Caco-2 (cell line): ENCODE measurements around the gene SCAF11. TPM values are rescaled to one million over a fixed set of nuclear protein-coding genes. Genes with fewer than 3 reads are reported as not detected.

Experiments used
- BruUV-seq: library from RNA; stranded (reverse); fragments of 400-500 nt; replicated peaks from 2 replicates; lab custom pipeline; 2021; lab: Mats Ljungman, UMichigan
- CTCF ChIA-PET: fragments of 300-600 bp; sonication (Branson Sonifier 250); formaldehyde crosslinking; loops from one replicate; lab custom pipeline; 2022; ENCODE audit warnings: antibody characterized with exemption; lab: Charles Lee
- POLR2A ChIA-PET: fragments of 300-600 bp; sonication (Branson Sonifier 250); formaldehyde crosslinking; loops from one replicate; lab custom pipeline; 2022; ENCODE audit warnings: antibody characterized with exemption; lab: Charles Lee
- DNase-seq, 2 experiments: peaks; one replicate each; pipeline versions ENCODE4 v3.0.0 to v3.0.0-alpha.2; 2020 to 2022
- H3K27me3 ChIP-seq: replicated peaks from 2 replicates; pipeline ENCODE4 v1.6.0; 2011; ENCODE audit warnings: low read length; ENCODE audit not compliant: control insufficient read depth, insufficient read depth
- H3K36me3 ChIP-seq: 2 replicates; pipeline ENCODE4 v1.5.1; 2011; ENCODE audit warnings: low read length; ENCODE audit not compliant: control insufficient read depth, insufficient read depth
- H3K4me1 ChIP-seq: fragments of 250-450 bp; sonication (Bioruptor Pico); 2 replicates; pipeline ENCODE4 v1.5.1; 2020; ENCODE audit warnings: mild to moderate bottlenecking
- H3K4me3 ChIP-seq: 2 replicates; pipeline ENCODE4 v1.5.1; 2011; ENCODE audit warnings: low read depth, mild to moderate bottlenecking, control low read depth, low read length
- H3K9me3 ChIP-seq: fragments of 250-450 bp; sonication (Bioruptor Pico); 2 replicates; pipeline ENCODE4 v1.5.1; 2020; ENCODE audit warnings: mild to moderate bottlenecking, moderate library complexity
- H3K27ac Mint-ChIP-seq: one replicate; pipeline ENCODE4 v1.8.0; 2022; ENCODE audit warnings: mixed read lengths; ENCODE audit not compliant: unreplicated experiment
- H3K27me3 Mint-ChIP-seq: one replicate; pipeline ENCODE4 v1.8.0; 2022; ENCODE audit warnings: mixed read lengths; ENCODE audit not compliant: insufficient read depth, unreplicated experiment
- H3K36me3 Mint-ChIP-seq: one replicate; pipeline ENCODE4 v1.8.0; 2022; ENCODE audit warnings: mild to moderate bottlenecking, mixed read lengths; ENCODE audit not compliant: insufficient read depth, unreplicated experiment
- H3K4me1 Mint-ChIP-seq: one replicate; pipeline ENCODE4 v1.8.0; 2022; ENCODE audit warnings: low read depth, mixed read lengths; ENCODE audit not compliant: unreplicated experiment
- H3K4me3 Mint-ChIP-seq: one replicate; pipeline ENCODE4 v1.8.0; 2022; ENCODE audit warnings: mild to moderate bottlenecking, moderate library complexity, mixed read lengths; ENCODE audit not compliant: unreplicated experiment
- H3K9me3 Mint-ChIP-seq: one replicate; pipeline ENCODE4 v1.8.0; 2022; ENCODE audit warnings: mixed read lengths; ENCODE audit not compliant: unreplicated experiment
- intact Hi-C: fragments of 100-400 bp; cut with micrococcal nuclease; formaldehyde crosslinking; loops from one replicate; pipeline ENCODE4 v1.10.0; 2022; ENCODE audit not compliant: unreplicated experiment
- total RNA-seq: library from RNA; stranded (reverse); gene quantifications from 2 replicates; pipeline ENCODE4 v1.2.3, GENCODE V29; 2022
- TF ChIP-seq, protein P1 (sequence below), 2 experiments: fragments of 200-600 bp in 1 of 2; IDR thresholded peaks; 1 replicate in 1 of 2; 2 replicates in 1 of 2; pipeline versions ENCODE4 v1.5.1 to v1.8.0; 2011 to 2022; ENCODE audit warnings: antibody characterized with exemption in 1 of 2, control low read depth in 1 of 2, inconsistent platforms in 1 of 2, low read depth in 1 of 2, low read length in 1 of 2, mild to moderate bottlenecking in 1 of 2, moderate library complexity in 1 of 2; ENCODE audit not compliant: insufficient read depth in 1 of 2, severe bottlenecking in 1 of 2, unreplicated experiment in 1 of 2

SCAF11 gene
- total RNA-seq, 1 experiment from 2014 or later, result 292 TPM

GRCh38 chr12:45909041-45909713 lies 81.2 kb downstream of the SCAF11 start:
- no peaks in the 10 kb centered on the region for H3K9me3 ChIP-seq
- DNase-seq, result no peak
- Mint-ChIP-seq H3K4me3 (no peak overlapping the region), H3K27ac (no peak overlapping the region), H3K4me1 (peaks cover 7% of the 10 kb centered on the region), H3K9me3 (no peaks in the 10 kb centered on the region), H3K27me3 (no peaks in the 10 kb centered on the region), H3K36me3 (peaks cover 60% of the 10 kb centered on the region)
- TF ChIP-seq, protein P1, sequence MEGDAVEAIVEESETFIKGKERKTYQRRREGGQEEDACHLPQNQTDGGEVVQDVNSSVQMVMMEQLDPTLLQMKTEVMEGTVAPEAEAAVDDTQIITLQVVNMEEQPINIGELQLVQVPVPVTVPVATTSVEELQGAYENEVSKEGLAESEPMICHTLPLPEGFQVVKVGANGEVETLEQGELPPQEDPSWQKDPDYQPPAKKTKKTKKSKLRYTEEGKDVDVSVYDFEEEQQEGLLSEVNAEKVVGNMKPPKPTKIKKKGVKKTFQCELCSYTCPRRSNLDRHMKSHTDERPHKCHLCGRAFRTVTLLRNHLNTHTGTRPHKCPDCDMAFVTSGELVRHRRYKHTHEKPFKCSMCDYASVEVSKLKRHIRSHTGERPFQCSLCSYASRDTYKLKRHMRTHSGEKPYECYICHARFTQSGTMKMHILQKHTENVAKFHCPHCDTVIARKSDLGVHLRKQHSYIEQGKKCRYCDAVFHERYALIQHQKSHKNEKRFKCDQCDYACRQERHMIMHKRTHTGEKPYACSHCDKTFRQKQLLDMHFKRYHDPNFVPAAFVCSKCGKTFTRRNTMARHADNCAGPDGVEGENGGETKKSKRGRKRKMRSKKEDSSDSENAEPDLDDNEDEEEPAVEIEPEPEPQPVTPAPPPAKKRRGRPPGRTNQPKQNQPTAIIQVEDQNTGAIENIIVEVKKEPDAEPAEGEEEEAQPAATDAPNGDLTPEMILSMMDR (IDR thresholded peaks at IDR 0.05; ENCODE audit: insufficient read depth in 1 of 2, low read depth in 1 of 2, low read length in 1 of 2, severe bottlenecking in 1 of 2, unreplicated experiment in 1 of 2), result no peak
- POLR2A ChIA-PET, result no interaction called here
- CTCF ChIA-PET, result no interaction called here
- intact Hi-C loops, result loop anchor here (5.0 kb wide), 1 partner anchor 147 kb away; no protein-coding TSS in a partner anchor
- no TSS peak for BruUV-seq
- H3K36me3 ChIP-seq, result no peaks in the 10 kb centered on the region
- no peak overlapping the region for H3K4me3 ChIP-seq
- no peaks in the 10 kb centered on the region for H3K27me3 ChIP-seq
- no peaks in the 10 kb centered on the region for H3K4me1 ChIP-seq

DNA sequence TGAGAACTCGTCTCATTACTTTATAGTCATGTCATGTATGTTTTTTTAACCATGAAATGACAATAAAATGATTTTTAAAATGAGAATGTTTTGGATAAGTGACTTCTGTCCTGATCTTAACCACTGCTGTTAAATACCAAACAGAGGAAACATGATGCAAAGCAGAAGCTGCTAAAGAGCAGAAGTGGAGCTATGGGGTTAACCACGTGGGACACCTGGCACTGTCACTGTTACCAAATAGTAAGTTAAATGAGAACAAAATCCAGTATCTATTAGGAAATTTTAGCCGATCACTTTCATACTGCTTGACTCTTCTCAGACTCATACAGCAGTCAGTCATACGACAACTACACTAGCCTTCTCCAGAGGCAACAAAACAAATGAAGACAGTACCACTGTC lies 82.4 kb downstream of the SCAF11 start:
- H3K4me1 Mint-ChIP-seq, result peaks cover 7% of the 10 kb centered on the region
- ChIA-PET POLR2A (no interaction called here), CTCF (no interaction called here)
- H3K36me3 Mint-ChIP-seq, result peaks cover 54% of the 10 kb centered on the region
- H3K27me3 Mint-ChIP-seq, result no peaks in the 10 kb centered on the region
- H3K9me3 Mint-ChIP-seq, result no peaks in the 10 kb centered on the region
- Histone ChIP-seq H3K36me3 (no peaks in the 10 kb centered on the region), H3K4me3 (no peak overlapping the region), H3K27me3 (no peaks in the 10 kb centered on the region), H3K4me1 (no peaks in the 10 kb centered on the region), H3K9me3 (no peaks in the 10 kb centered on the region)
- intact Hi-C loops, result loop anchor here (5.0 kb wide), 1 partner anchor 146 kb away; no protein-coding TSS in a partner anchor
- TF ChIP-seq, protein P1 (IDR thresholded peaks at IDR 0.05; ENCODE audit: insufficient read depth in 1 of 2, low read depth in 1 of 2, low read length in 1 of 2, severe bottlenecking in 1 of 2, unreplicated experiment in 1 of 2), result no peak
- no peak overlapping the region for H3K4me3 Mint-ChIP-seq
- no peak overlapping the region for H3K27ac Mint-ChIP-seq
- no peak for DNase-seq
- no TSS peak for BruUV-seq

DNA sequence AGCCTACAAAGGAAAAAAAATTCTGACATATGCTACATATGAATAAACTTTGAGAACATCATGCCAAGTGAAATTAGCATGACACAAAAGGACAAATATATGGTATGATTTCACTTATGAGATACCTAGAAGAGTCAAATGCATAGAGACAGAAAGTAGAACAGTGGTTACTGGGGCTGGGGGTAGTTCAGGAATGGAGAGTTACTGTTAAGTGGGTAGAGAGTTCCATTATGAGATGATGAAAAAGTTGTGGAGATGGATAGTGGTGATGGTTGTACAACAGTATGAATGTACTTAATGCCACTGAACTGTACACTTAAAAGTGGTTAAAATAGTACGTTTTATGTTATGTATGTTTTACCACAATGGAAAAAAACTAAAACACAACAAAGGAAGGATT lies 92.3 kb downstream of the SCAF11 start:
- no peaks in the 10 kb centered on the region for H3K27me3 ChIP-seq
- no peak for DNase-seq
- Mint-ChIP-seq H3K27me3 (no peaks in the 10 kb centered on the region), H3K27ac (no peak overlapping the region), H3K9me3 (no peaks in the 10 kb centered on the region), H3K4me1 (no peaks in the 10 kb centered on the region), H3K4me3 (no peak overlapping the region), H3K36me3 (peaks cover 54% of the 10 kb centered on the region)
- CTCF ChIA-PET, result no interaction called here
- TF ChIP-seq, protein P1 (IDR thresholded peaks at IDR 0.05; ENCODE audit: insufficient read depth in 1 of 2, low read depth in 1 of 2, low read length in 1 of 2, severe bottlenecking in 1 of 2, unreplicated experiment in 1 of 2), result no peak
- POLR2A ChIA-PET, result no interaction called here
- peaks cover 3% of the 10 kb centered on the region for H3K36me3 ChIP-seq
- no TSS peak for BruUV-seq
- H3K9me3 ChIP-seq, result no peaks in the 10 kb centered on the region
- H3K4me1 ChIP-seq, result no peaks in the 10 kb centered on the region
- no peak overlapping the region for H3K4me3 ChIP-seq
- intact Hi-C loops, result no loop called here
